ENCODE data around the gene DSCAML1.
"Not testable (repeated sequence)": the region's sequence is repeated elsewhere in the genome, so short reads cannot be mapped to it uniquely, and the experiment has no call there.

Gene DSCAML1

GRCh38 chr11:117459123-117459978 is 337.7 kb downstream of the DSCAML1 start:
- Mint-ChIP-seq H3K27ac (no peak overlapping the region), H3K4me1 (peaks cover 23% of the 10 kb centered on the region), H3K27me3 (no peaks in the 10 kb centered on the region), H3K36me3 (ENCODE audit: low read depth) (peaks cover 2% of the 10 kb centered on the region), H3K4me3 (no peak overlapping the region), H3K9me3 (peaks cover 3% of the 10 kb centered on the region)
- DNase-seq = no peak
- no peak for ATAC-seq

- no peak overlapping the region for H3K4me3 Mint-ChIP-seq
- H3K36me3 Mint-ChIP-seq (ENCODE audit: low read depth) = peaks cover 6% of the 10 kb centered on the region
- peaks cover 4% of the 10 kb centered on the region for H3K27me3 Mint-ChIP-seq
- DNase-seq = peak; percentile 43
- peaks cover 9% of the 10 kb centered on the region for H3K9me3 Mint-ChIP-seq
- H3K27ac Mint-ChIP-seq = peak overlapping the region; percentile 19
- ATAC-seq = peak; percentile 57
- H3K4me1 Mint-ChIP-seq = peaks cover 23% of the 10 kb centered on the region
These were observed 338.5 kb downstream of the DSCAML1 start for GRCh38 chr11:117458275-117459122.

- Mint-ChIP-seq H3K4me3 (no peak overlapping the region), H3K4me1 (peaks cover 23% of the 10 kb centered on the region), H3K36me3 (ENCODE audit: low read depth) (peaks cover 6% of the 10 kb centered on the region), H3K27me3 (peaks cover 4% of the 10 kb centered on the region), H3K9me3 (peaks cover 13% of the 10 kb centered on the region), H3K27ac (peak overlapping the region; percentile 19)
- DNase-seq (no peak), ATAC-seq (peak; percentile 23)
These were observed 339.2 kb downstream of the DSCAML1 start for GRCh38 chr11:117457835-117458234.

- Mint-ChIP-seq H3K36me3 (ENCODE audit: low read depth) (peaks cover 6% of the 10 kb centered on the region), H3K9me3 (peaks cover 13% of the 10 kb centered on the region), H3K4me1 (peaks cover 23% of the 10 kb centered on the region), H3K27me3 (peaks cover 4% of the 10 kb centered on the region), H3K27ac (no peak overlapping the region), H3K4me3 (no peak overlapping the region)
- DNase-seq (no peak), ATAC-seq (no peak)
These were observed 339.8 kb downstream of the DSCAML1 start for GRCh38 chr11:117457031-117457785.

GRCh38 chr11:117456721-117457029 is 340.3 kb downstream of the DSCAML1 start:
- DNase-seq; H3K4me3 Mint-ChIP-seq; ATAC-seq; H3K36me3 Mint-ChIP-seq (ENCODE audit: low read depth); H3K27me3 Mint-ChIP-seq: not testable (repeated sequence)
- peaks cover 23% of the 10 kb centered on the region for H3K4me1 Mint-ChIP-seq
- peaks cover 13% of the 10 kb centered on the region for H3K9me3 Mint-ChIP-seq
- peak overlapping the region; percentile 57 for H3K27ac Mint-ChIP-seq

GRCh38 chr11:117456027-117456720 is 340.8 kb downstream of the DSCAML1 start:
- Mint-ChIP-seq H3K27me3 (peaks cover 4% of the 10 kb centered on the region), H3K4me3 (no peak overlapping the region), H3K36me3 (ENCODE audit: low read depth) (peaks cover 6% of the 10 kb centered on the region), H3K9me3 (peaks cover 13% of the 10 kb centered on the region), H3K27ac (peak overlapping the region; percentile 57), H3K4me1 (peaks cover 23% of the 10 kb centered on the region)
- ATAC-seq (peak; percentile 85), DNase-seq (peak; percentile 22)

- peaks cover 4% of the 10 kb centered on the region for H3K27me3 Mint-ChIP-seq
- DNase-seq = no peak
These were observed 342.5 kb downstream of the DSCAML1 start for GRCh38 chr11:117454564-117454917.

GRCh38 chr11:117453886-117454563 is 343.0 kb downstream of the DSCAML1 start:
- no peak for ATAC-seq
- no peak for DNase-seq
- peaks cover 4% of the 10 kb centered on the region for H3K27me3 Mint-ChIP-seq
- H3K4me3 Mint-ChIP-seq = no peak overlapping the region
- peaks cover 6% of the 10 kb centered on the region for H3K36me3 Mint-ChIP-seq (ENCODE audit: low read depth)
- H3K9me3 Mint-ChIP-seq = peaks cover 13% of the 10 kb centered on the region
- no peak overlapping the region for H3K27ac Mint-ChIP-seq
- peaks cover 20% of the 10 kb centered on the region for H3K4me1 Mint-ChIP-seq

More at GRCh38 chr11:117454564-117454917, 342.5 kb downstream of the DSCAML1 start:
- no peak overlapping the region for H3K4me3 Mint-ChIP-seq
- peaks cover 6% of the 10 kb centered on the region for H3K36me3 Mint-ChIP-seq (ENCODE audit: low read depth)
- H3K27ac Mint-ChIP-seq = no peak overlapping the region
- ATAC-seq = no peak
- peaks cover 20% of the 10 kb centered on the region for H3K4me1 Mint-ChIP-seq
- H3K9me3 Mint-ChIP-seq = peaks cover 13% of the 10 kb centered on the region

- H3K36me3 Mint-ChIP-seq (ENCODE audit: low read depth) = peaks cover 3% of the 10 kb centered on the region
- peaks cover 5% of the 10 kb centered on the region for H3K27me3 Mint-ChIP-seq
- no peak for DNase-seq
- no peak for ATAC-seq
- H3K27ac Mint-ChIP-seq = no peak overlapping the region
- no peak overlapping the region for H3K4me3 Mint-ChIP-seq
- H3K9me3 Mint-ChIP-seq = peaks cover 9% of the 10 kb centered on the region
- H3K4me1 Mint-ChIP-seq = no peaks in the 10 kb centered on the region
These were observed 347.8 kb downstream of the DSCAML1 start for GRCh38 chr11:117449111-117449693.

GRCh38 chr11:117444711-117445658 is 352.0 kb downstream of the DSCAML1 start:
- Mint-ChIP-seq H3K9me3 (no peaks in the 10 kb centered on the region), H3K27me3 (peaks cover 4% of the 10 kb centered on the region), H3K36me3 (ENCODE audit: low read depth) (no peaks in the 10 kb centered on the region), H3K4me3 (no peak overlapping the region), H3K27ac (no peak overlapping the region), H3K4me1 (no peaks in the 10 kb centered on the region)
- ATAC-seq = no peak
- DNase-seq = no peak

GRCh38 chr11:117444256-117444655 is 352.8 kb downstream of the DSCAML1 start:
- H3K9me3 Mint-ChIP-seq = no peaks in the 10 kb centered on the region

GRCh38 chr11:117443266-117444186 is 353.5 kb downstream of the DSCAML1 start:
- H3K4me1 Mint-ChIP-seq = no peaks in the 10 kb centered on the region
- ATAC-seq (no peak), DNase-seq (peak; percentile 24)
- no peaks in the 10 kb centered on the region for H3K9me3 Mint-ChIP-seq
- no peaks in the 10 kb centered on the region for H3K36me3 Mint-ChIP-seq (ENCODE audit: low read depth)
- peaks cover 4% of the 10 kb centered on the region for H3K27me3 Mint-ChIP-seq
- H3K27ac Mint-ChIP-seq = no peak overlapping the region
- H3K4me3 Mint-ChIP-seq = no peak overlapping the region

More at GRCh38 chr11:117444256-117444655, 352.8 kb downstream of the DSCAML1 start:
- Mint-ChIP-seq H3K4me3 (no peak overlapping the region), H3K27ac (no peak overlapping the region), H3K4me1 (no peaks in the 10 kb centered on the region), H3K36me3 (ENCODE audit: low read depth) (no peaks in the 10 kb centered on the region), H3K27me3 (peaks cover 4% of the 10 kb centered on the region)
- ATAC-seq (no peak), DNase-seq (no peak)
